Neural cell (in vitro differentiated cells): Measurements from ENCODE around the gene SUFU. TPM values are rescaled to one million over a fixed set of nuclear protein-coding genes. Genes with fewer than 3 reads are reported as not detected.

Experiments used
- H2AFZ ChIP-seq: fragments of 200-600, 300-800 bp; sonication (generic), shearing (Covaris generic); 2 replicates; pipeline ENCODE4 v1.6.0; 2014; ENCODE audit warnings: low read depth, mild to moderate bottlenecking, antibody characterized with exemption, low read length, moderate library complexity
- H3F3A ChIP-seq: fragments of 200-600 bp; shearing (Covaris generic); 2 replicates; pipeline ENCODE4 v1.6.1; 2016; ENCODE audit warnings: mild to moderate bottlenecking, moderate library complexity, mixed read lengths, antibody characterized with exemption, low read length; ENCODE audit not compliant: insufficient read depth, poor library complexity, severe bottlenecking
- H3K27ac ChIP-seq: fragments of 200-600, 300-800 bp; sonication (generic), shearing (Covaris generic); 2 replicates; pipeline ENCODE4 v1.5.1; 2014; ENCODE audit warnings: mild to moderate bottlenecking, low read length, moderate library complexity
- H3K27me3 ChIP-seq: fragments of 300-800, 200-600 bp; sonication (generic), shearing (Covaris generic); 2 replicates; pipeline ENCODE4 v1.6.0; 2014; ENCODE audit warnings: mild to moderate bottlenecking, low read depth, low read length, moderate library complexity; ENCODE audit not compliant: insufficient read depth
- H3K36me3 ChIP-seq: fragments of 300-800, 200-600 bp; sonication (generic), shearing (Covaris generic); 2 replicates; pipeline ENCODE4 v1.5.1; 2014; ENCODE audit warnings: mild to moderate bottlenecking, antibody characterized with exemption, low read length, moderate library complexity; ENCODE audit not compliant: insufficient read depth
- H3K4me2 ChIP-seq: fragments of 300-800, 200-600 bp; sonication (generic), shearing (Covaris generic); 2 replicates; pipeline ENCODE4 v1.6.0; 2014; ENCODE audit warnings: mild to moderate bottlenecking, low read length
- H3K4me3 ChIP-seq: fragments of 300-800, 200-600 bp; sonication (generic), shearing (Covaris generic); 2 replicates; pipeline ENCODE4 v1.5.1; 2014; ENCODE audit warnings: mild to moderate bottlenecking, low read length, moderate library complexity
- H3K79me2 ChIP-seq: fragments of 200-600 bp; shearing (Covaris generic); replicated peaks from 2 replicates; pipeline ENCODE4 v1.6.0; 2014; ENCODE audit warnings: mild to moderate bottlenecking, low read length, moderate library complexity; ENCODE audit not compliant: insufficient read depth
- H3K9ac ChIP-seq: fragments of 300-800, 200-600 bp; sonication (generic), shearing (Covaris generic); 2 replicates; pipeline ENCODE4 v1.6.1; 2016; ENCODE audit warnings: mild to moderate bottlenecking, low read length, mixed read lengths
- H3K9me2 ChIP-seq: fragments of 200-600 bp; shearing (Covaris generic); 2 replicates; pipeline ENCODE4 v1.6.1; 2016; ENCODE audit warnings: mild to moderate bottlenecking, low read length, mixed read lengths; ENCODE audit not compliant: insufficient read depth
- H3K9me3 ChIP-seq: fragments of 200-600, 300-800 bp; sonication (generic), shearing (Covaris generic); 2 replicates; pipeline ENCODE4 v1.6.1; 2016; ENCODE audit warnings: mild to moderate bottlenecking, mixed run types, low read length, moderate library complexity, mixed read lengths
- H4K20me1 ChIP-seq: fragments of 200-600 bp; shearing (Covaris generic); 2 replicates; pipeline ENCODE4 v1.6.1; 2016; ENCODE audit warnings: mild to moderate bottlenecking, mixed run types; ENCODE audit not compliant: insufficient read depth
- CTCF ChIP-seq: fragments of 450-650 bp; IDR thresholded peaks from 2 replicates; pipeline ENCODE4 v1.5.1; 2014; ENCODE audit warnings: antibody characterized with exemption, mild to moderate bottlenecking, moderate library complexity; ENCODE audit not compliant: poor library complexity, severe bottlenecking
- EP300 ChIP-seq: fragments of 450-650 bp; conservative IDR thresholded peaks from 2 replicates; pipeline ENCODE4 v1.6.1; 2014; ENCODE audit warnings: antibody characterized with exemption, mild to moderate bottlenecking, moderate library complexity; ENCODE audit not compliant: poor library complexity, severe bottlenecking
- EZH2 ChIP-seq: fragments of 200-600, 300-800 bp; shearing (Covaris generic), sonication (generic); IDR thresholded peaks from 2 replicates; pipeline ENCODE4 v1.6.1; 2014; ENCODE audit warnings: antibody characterized with exemption, low read length, borderline replicate concordance, mild to moderate bottlenecking; ENCODE audit not compliant: insufficient read depth, poor library complexity, severe bottlenecking
- MXI1 ChIP-seq: fragments of 450-650 bp; conservative IDR thresholded peaks from 2 replicates; pipeline ENCODE4 v1.6.1; 2014; ENCODE audit warnings: antibody characterized with exemption, mild to moderate bottlenecking; ENCODE audit not compliant: poor library complexity, severe bottlenecking
- POLR2AphosphoS5 ChIP-seq: IDR thresholded peaks from 2 replicates; pipeline ENCODE4 v1.6.1; 2012
- RAD21 ChIP-seq: fragments of 450-650 bp; conservative IDR thresholded peaks from 2 replicates; pipeline ENCODE4 v1.6.1; 2014; ENCODE audit warnings: antibody characterized with exemption, mild to moderate bottlenecking, moderate library complexity
- REST ChIP-seq: IDR thresholded peaks from 2 replicates; pipeline ENCODE4 v1.6.1; 2012; ENCODE audit warnings: borderline replicate concordance
- SMC3 ChIP-seq: fragments of 450-650 bp; conservative IDR thresholded peaks from 2 replicates; pipeline ENCODE4 v1.6.1; 2014; ENCODE audit warnings: antibody characterized with exemption, mild to moderate bottlenecking, moderate library complexity; ENCODE audit not compliant: poor library complexity
- TAF1 ChIP-seq: IDR thresholded peaks from 2 replicates; pipeline ENCODE4 v1.6.1; 2012; ENCODE audit warnings: low read depth
- polyA plus RNA-seq: library from polyadenylated mRNA; depleted of rRNA; stranded (reverse); fragments of >200 nt; gene quantifications from 2 replicates; pipeline ENCODE4 v1.2.3, GENCODE V29; 2014

Gene SUFU
- polyA plus RNA-seq, 1 donor from 2014 or later, result 4.8 TPM

DNA sequence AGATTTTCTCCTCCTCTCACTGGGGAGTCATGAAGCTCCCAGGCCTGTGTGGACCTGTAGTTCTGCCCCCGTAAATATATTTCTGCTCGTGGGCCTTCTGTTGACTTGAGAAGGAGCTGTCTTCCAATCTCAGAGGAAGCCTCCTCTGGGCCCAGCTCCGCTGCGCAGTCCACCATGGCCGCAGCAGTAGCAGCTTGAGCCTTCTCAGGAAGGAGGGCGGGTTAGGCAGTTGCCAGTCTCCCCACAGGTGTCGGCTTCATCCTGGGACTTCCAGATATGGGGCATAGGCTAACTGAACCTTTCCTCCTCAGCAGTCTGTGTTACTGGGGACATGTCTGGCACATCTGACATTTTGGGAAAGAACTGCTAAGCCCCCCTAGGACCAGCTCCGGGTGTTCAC lies 77.6 kb downstream of the SUFU start:
- Histone ChIP-seq H3K9me3 (no peaks in the 10 kb centered on the region), H3K79me2 (peaks cover 9% of the 10 kb centered on the region), H3K9me2 (no peaks in the 10 kb centered on the region), H3K4me2 (no peak overlapping the region), H3K27me3 (no peaks in the 10 kb centered on the region), H3K27ac (no peak overlapping the region), H3K36me3 (no peaks in the 10 kb centered on the region), H3F3A (no peaks in the 10 kb centered on the region), H2AFZ (no peak overlapping the region), H3K9ac (no peak overlapping the region), H4K20me1 (peaks cover 4% of the 10 kb centered on the region), H3K4me3 (no peak overlapping the region)
- TF ChIP-seq REST (no peak), EZH2 (no peak), SMC3 (no peak)

DNA sequence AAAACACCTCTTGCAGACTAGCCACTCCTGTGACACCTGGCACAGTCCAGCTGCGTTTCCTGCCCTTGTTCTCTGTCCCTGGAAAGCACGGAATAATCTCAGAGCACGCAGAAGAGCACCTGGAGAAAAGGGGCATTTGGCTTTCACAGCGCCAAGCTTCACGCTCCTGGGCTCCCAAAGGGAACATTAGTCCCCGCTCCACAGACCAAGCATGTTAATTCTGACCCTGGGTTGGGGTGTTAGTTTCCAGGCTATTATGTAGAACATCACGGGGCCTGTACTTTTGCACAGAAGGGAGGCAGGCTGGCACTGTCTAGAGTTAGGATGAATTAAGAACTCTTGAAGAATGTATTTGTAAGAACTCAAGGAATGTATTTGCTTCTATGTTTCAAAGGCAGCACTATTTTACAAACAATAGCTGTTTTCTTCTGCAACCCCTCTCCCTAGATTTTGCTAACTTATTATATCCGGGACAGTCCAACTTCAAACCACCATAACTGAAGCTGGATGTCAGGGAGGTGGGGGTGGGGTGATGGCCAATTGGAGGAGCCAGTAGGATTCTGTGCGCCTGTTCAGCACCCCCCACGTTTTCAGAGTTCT lies 78.3 kb downstream of the SUFU start:
- H3K36me3 ChIP-seq, result no peaks in the 10 kb centered on the region

More for the DNA sequence above, 78.3 kb downstream of the SUFU start:
- Histone ChIP-seq H3K9me2 (no peaks in the 10 kb centered on the region), H3K4me3 (no peak overlapping the region), H2AFZ (no peak overlapping the region), H3K9me3 (no peaks in the 10 kb centered on the region), H4K20me1 (peaks cover 4% of the 10 kb centered on the region), H3K27ac (no peak overlapping the region), H3K27me3 (no peaks in the 10 kb centered on the region), H3K4me2 (no peak overlapping the region), H3F3A (no peaks in the 10 kb centered on the region), H3K9ac (no peak overlapping the region), H3K79me2 (peaks cover 9% of the 10 kb centered on the region)
- no peak for TF ChIP-seq SMC3
- no peak for TF ChIP-seq EZH2
- no peak for TF ChIP-seq RAD21
- no peak for TF ChIP-seq REST
- TF ChIP-seq POLR2AphosphoS5, result no peak
- no peak for TF ChIP-seq EP300
- no peak for TF ChIP-seq MXI1
- no peak for TF ChIP-seq TAF1
- TF ChIP-seq CTCF, result no peak
